ENCODE measurements around the gene ARHGEF19.
"Not testable (repeated sequence)": the region's sequence is repeated elsewhere in the genome, so short reads cannot be mapped to it uniquely, and the experiment has no call there.

ARHGEF19 gene

DNA sequence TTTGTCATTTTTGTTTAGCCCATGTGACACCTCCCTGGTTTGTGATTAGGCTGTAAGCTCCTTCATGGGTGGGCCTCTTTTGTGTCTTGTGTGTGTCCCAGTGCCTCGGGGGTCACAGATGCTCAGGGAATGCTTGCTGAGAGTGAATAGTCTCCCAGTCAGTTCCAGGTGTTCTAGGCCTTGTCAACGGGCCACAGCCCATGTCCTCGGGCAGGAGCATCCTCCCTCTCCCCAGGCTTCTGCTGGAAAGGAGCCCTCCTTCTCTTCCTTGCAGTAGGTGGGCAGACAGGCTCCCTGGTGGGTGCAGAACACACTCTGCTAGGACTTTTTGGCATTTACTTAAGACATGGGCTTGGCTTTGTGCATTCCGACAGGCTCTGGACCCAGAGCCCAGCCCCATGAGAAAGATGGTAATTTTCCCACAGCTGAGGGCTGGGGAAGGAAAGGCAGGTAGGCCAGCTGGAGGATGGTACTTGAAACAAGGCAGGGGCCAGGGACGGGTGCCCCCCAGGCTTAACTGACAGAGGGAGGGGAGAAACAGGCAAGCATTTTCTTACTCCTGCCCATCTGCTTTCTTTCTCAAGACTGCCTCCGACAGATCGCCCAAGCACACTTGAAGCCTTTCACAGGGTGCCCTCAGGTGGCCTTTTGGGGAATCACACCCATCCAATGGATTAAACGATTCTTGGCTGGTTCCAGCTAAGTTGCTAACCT, 31.6 kb upstream of the ARHGEF19 start:
- DNase-seq = peak; percentile 75

GRCh38 chr1:16243215-16243610, 30.8 kb upstream of the ARHGEF19 start:
- DNase-seq = no peak

- DNase-seq = no peak
Measured at GRCh38 chr1:16242556-16243214, 30.2 kb upstream of the ARHGEF19 start.

- no peak for DNase-seq
Measured at GRCh38 chr1:16241221-16241708, 28.8 kb upstream of the ARHGEF19 start.

- no peak for DNase-seq
Measured at GRCh38 chr1:16239972-16240491, 27.6 kb upstream of the ARHGEF19 start.

DNA sequence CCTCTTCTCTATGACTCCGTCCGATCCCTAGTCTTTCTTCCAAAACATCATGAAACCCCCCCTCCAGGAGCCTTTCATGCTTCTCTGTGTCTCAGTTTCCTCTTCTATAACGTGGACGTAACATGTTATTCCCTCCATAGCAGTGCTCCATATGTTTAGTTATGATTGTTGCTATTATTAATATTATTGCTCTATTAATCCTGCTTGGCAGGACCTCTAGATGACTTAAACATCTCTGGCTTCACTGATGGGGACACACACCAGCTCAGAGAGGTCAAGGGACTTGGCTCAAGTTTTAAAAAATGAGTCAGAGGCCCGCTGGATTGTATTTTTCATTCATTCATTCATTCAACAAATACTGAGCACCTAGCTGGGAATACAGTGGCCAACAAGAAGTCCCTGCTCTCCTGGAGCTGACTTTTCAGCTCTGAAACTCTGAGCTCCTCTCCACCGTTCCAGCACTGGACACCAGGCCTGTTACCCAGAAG, 24.9 kb upstream of the ARHGEF19 start:
- DNase-seq = no peak

- peak; percentile 95 for DNase-seq
Measured at GRCh38 chr1:16236511-16237342, 24.3 kb upstream of the ARHGEF19 start, which contains the start of gene CPLANE2. Gene CPLANE2, minus strand, starts transcription at chr1:16237183. Its CDS starts 441 bp downstream, at chr1:16236742.

DNA sequence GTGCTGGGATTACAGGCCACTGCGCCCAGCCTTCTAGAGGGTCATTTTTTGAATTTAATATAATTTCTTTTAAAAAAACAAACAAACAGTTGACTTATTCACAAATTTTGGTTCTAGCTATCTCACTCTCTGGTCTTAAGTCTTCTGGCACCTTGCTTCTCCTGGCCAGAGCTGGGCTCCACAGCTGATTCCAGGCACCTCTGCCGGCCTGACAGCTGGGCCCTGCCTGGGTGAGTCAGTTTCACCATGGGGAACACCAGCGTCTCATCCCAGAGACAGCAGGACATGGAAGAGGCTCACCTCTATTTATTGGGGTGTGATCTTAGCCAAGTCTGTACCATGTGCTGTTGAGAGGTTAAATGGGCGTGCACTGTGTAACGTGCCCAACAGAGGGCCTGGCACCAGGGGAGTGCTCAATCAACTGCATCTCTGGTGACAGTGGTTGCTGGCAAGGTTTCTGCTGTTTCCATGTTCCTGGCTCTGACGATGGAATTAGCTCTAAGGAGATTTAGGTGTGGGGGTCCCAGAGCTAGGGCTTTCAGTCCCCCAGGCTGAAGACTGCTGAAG, 23.6 kb upstream of the ARHGEF19 start:
- peak; percentile 49 for DNase-seq

GRCh38 chr1:16235347-16235746, 22.9 kb upstream of the ARHGEF19 start:
- DNase-seq = no peak

- DNase-seq = no peak
Measured at GRCh38 chr1:16233431-16233830, 21.0 kb upstream of the ARHGEF19 start.

GRCh38 chr1:16232316-16232710, 19.9 kb upstream of the ARHGEF19 start:
- no peak for DNase-seq

DNA sequence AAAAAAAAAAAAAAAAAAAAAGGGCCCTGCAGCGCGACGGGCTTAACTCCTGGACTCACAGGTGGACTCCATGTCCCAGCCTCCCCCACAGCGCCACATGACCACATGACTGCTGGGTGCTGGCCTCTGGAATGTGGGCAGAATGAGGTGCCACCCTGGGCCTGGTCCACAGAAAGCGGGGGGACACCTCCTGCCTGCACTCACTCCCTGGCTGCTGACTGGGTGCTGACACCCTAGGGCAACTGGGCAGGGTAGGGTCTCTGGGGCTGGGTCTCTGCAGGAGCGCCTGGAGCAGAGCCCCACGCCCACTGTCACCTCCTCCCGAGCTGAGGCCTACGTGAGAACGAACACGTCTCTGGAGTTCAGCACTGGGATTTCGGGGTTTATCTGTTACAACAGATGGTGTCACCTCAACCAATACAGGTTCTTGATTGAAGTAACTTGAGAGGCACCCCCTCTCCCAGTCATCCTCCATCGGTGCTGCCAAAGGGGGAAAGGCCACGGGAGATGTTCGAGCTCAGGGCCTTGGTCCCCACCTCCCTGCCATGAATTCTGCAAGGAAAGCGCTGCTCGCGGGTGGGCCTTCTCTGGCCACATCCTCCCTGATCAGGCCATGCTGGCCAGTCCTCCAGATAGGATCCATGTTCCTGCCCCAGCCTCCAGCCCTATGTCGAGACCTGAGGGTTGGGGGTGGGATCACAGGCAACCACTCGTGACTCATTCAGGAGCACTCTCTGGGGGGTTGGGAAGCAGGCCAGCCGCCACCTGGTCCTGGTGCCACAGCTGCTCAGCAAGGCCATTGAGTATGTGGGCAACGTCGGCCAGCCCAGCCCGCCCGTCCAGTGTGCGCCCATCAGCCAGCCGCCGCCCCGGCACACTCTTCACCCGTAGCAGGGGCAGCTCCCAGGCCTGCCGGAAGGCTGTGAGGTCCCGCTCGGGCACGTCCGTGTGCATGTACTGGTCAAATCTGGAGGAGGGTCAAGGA, 19.2 kb upstream of the ARHGEF19 start:
- no peak for DNase-seq

GRCh38 chr1:16230744-16231143, 18.3 kb upstream of the ARHGEF19 start:
- DNase-seq = no peak

GRCh38 chr1:16229976-16230740, 17.7 kb upstream of the ARHGEF19 start:
- no peak for DNase-seq

DNA sequence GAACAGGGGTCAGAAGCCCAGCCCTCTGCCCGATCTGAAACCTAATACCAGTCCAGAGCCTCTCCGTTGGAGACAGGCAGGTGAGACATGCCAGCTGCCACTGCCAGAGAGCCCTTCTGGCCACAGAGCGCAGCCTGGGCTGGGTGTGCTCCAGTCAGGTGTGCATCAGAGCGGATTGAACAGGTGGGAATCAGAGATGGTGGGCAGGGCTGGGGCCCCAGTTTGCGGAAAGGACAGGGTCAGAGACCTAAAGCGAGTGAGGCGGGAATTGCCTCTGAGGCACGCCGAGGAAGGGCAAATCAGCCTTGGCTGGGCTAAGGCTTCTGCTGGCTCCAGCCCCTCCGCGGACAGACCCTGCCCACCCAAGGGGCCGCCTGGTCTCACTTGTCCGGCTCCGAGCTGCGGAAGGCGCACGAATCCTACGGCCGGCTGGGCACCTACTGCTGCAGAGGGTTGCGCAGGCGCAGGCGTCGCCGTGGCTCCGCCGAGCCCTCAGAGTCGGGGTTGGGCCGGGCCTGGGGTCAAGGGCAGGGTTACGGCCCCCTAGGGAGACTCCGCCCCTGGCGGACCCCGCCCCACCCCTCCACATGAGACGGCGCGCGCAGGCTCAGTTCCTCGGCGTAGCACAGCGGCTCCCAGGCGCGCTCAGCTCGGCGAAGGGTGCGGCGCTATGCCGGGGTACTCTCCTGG, 14.2 kb upstream of the ARHGEF19 start:
- no peak for DNase-seq

DNA sequence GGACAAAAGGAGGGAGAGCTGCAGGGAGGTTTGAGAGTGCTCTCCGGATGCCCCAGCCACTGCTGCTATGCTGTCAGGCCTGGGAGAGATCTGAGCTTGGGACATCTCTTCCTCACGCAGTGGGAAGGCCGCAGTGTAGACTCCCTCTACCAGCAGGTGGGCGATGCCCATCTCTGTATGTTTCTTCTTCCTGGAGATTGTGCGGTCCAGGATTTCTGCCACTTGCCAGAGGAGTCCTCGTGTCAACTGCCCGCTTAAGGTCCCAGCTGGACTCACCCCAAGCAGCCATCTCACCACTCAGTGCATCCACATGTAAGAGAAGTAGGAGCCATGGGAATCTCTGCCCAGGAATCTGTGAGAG, 13.7 kb upstream of the ARHGEF19 start:
- DNase-seq = no peak

DNA sequence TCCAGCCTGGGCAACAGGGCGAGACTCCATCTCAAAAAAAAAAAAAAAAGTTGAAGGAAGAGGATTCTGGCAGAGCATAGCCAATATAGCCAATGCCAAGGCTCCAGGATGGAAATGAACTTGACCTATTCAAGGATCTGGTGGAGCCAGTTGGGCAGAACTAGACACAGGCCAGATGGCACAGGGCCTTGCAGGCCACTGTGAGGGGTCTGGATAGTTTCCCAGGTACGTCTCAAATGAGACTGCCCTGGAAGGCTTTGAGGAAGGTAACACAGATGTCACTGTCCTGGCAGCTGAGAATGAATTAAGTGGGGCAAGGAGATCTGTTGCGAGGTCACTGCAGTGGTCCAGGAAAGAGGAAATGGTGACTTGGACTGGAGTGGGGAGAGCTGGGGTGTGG, 12.0 kb upstream of the ARHGEF19 start:
- no peak for DNase-seq

- DNase-seq = not testable (repeated sequence)
Measured at GRCh38 chr1:16222716-16223115, 10.3 kb upstream of the ARHGEF19 start.

DNA sequence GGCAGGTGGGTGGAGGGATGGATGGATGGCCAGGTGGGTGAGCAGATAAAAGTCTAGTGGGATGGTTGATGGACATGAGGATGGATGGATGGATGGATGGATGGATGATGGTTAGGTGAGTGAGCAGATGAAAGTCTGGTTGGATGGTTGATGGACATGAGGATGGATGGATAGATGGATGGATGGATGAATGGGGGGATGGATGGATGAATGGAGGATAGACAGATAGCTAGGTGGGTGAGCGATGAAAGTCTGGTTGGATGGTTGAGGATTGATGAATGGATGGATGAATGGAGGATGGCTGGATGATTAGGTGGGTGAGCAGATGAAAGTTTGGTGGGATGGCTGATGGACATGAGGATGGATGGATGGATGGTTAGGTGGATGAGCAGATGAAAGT, 9.0 kb upstream of the ARHGEF19 start:
- DNase-seq = no peak

GRCh38 chr1:16219968-16220500, 7.6 kb upstream of the ARHGEF19 start:
- no peak for DNase-seq

Data from activated CD4-positive, alpha-beta T cell treated with anti-CD3 and anti-CD28 coated beads, Interleukin-2, amount 50 U/mL, for 1 hour (primary cell).